HG03139 (cell line): ENCODE data around the gene MITF.

ENCODE experiments used
- ATAC-seq: cut with Tn5 transposase; IDR thresholded peaks from one replicate; pipeline ENCODE4 v1.9.1; 2021; ENCODE audit not compliant: unreplicated experiment

MITF gene

GRCh38 chr3:69830147-69830546, 90.9 kb downstream of the MITF start:
- no peak for ATAC-seq

GRCh38 chr3:69831737-69832136, 92.5 kb downstream of the MITF start:
- no peak for ATAC-seq

- no peak for ATAC-seq
These were observed 94.3 kb downstream of the MITF start for GRCh38 chr3:69833591-69833990.

GRCh38 chr3:69838217-69838616, 99.0 kb downstream of the MITF start:
- no peak for ATAC-seq

- ATAC-seq: no peak
These were observed 99.6 kb downstream of the MITF start for GRCh38 chr3:69838696-69839515.

- no peak for ATAC-seq
These were observed 103.1 kb downstream of the MITF start for GRCh38 chr3:69842351-69842750.

GRCh38 chr3:69842789-69843188, 103.5 kb downstream of the MITF start:
- no peak for ATAC-seq

GRCh38 chr3:69844706-69845105, 105.4 kb downstream of the MITF start:
- ATAC-seq: no peak

- no peak for ATAC-seq
These were observed 108.0 kb downstream of the MITF start for GRCh38 chr3:69847303-69847702.

- no peak for ATAC-seq
These were observed 108.8 kb downstream of the MITF start for GRCh38 chr3:69848113-69848512.

- no peak for ATAC-seq
These were observed 111.6 kb downstream of the MITF start for GRCh38 chr3:69850849-69851248.

- ATAC-seq: no peak
These were observed 113.8 kb downstream of the MITF start for GRCh38 chr3:69853027-69853426.

GRCh38 chr3:69855436-69856162, 116.3 kb downstream of the MITF start:
- no peak for ATAC-seq

- no peak for ATAC-seq
These were observed 117.9 kb downstream of the MITF start for GRCh38 chr3:69856965-69857705.

- ATAC-seq: no peak
These were observed 122.3 kb downstream of the MITF start for GRCh38 chr3:69861556-69861955.

- no peak for ATAC-seq
These were observed 124.9 kb downstream of the MITF start for GRCh38 chr3:69864141-69864540.

GRCh38 chr3:69864766-69865165, 125.5 kb downstream of the MITF start:
- no peak for ATAC-seq

GRCh38 chr3:69865925-69866679, 126.8 kb downstream of the MITF start:
- no peak for ATAC-seq

- ATAC-seq: no peak
These were observed 127.9 kb downstream of the MITF start for GRCh38 chr3:69866988-69867720.

- ATAC-seq: no peak
These were observed 128.8 kb downstream of the MITF start for GRCh38 chr3:69867941-69868505.
